Stimulated activated CD4-positive, alpha-beta T cell treated with anti-CD3 and anti-CD28 coated beads, Interleukin-2, amount 100 ng/mL, for 4 hours (primary cell): ENCODE results near the gene CACNA2D1.
"Not testable (repeated sequence)": the region's sequence is repeated elsewhere in the genome, so short reads cannot be mapped to it uniquely, and the experiment has no call there.

Experiments
- DNase-seq: peaks from one replicate; pipeline ENCODE4 v3.0.0-alpha.2; 2020; ENCODE audit warnings: low read depth

The CACNA2D1 gene

GRCh38 chr7:82393076-82393839, 50.3 kb downstream of the CACNA2D1 start:
- DNase-seq, result no peak

GRCh38 chr7:82390936-82391335, 52.6 kb downstream of the CACNA2D1 start:
- DNase-seq, result no peak

- DNase-seq, result no peak
Measured at GRCh38 chr7:82389876-82390275, 53.7 kb downstream of the CACNA2D1 start.

GRCh38 chr7:82388138-82388537, 55.4 kb downstream of the CACNA2D1 start:
- no peak for DNase-seq

GRCh38 chr7:82386571-82386970, 57.0 kb downstream of the CACNA2D1 start:
- DNase-seq, result not testable (repeated sequence)

- no peak for DNase-seq
Measured at GRCh38 chr7:82384779-82385178, 58.8 kb downstream of the CACNA2D1 start.

GRCh38 chr7:82384051-82384464, 59.5 kb downstream of the CACNA2D1 start:
- no peak for DNase-seq

- DNase-seq, result no peak
Measured at GRCh38 chr7:82382276-82382675, 61.3 kb downstream of the CACNA2D1 start.

GRCh38 chr7:82376739-82377138, 66.8 kb downstream of the CACNA2D1 start:
- no peak for DNase-seq

GRCh38 chr7:82375713-82376112, 67.9 kb downstream of the CACNA2D1 start:
- no peak for DNase-seq

GRCh38 chr7:82375129-82375528, 68.4 kb downstream of the CACNA2D1 start:
- no peak for DNase-seq

- no peak for DNase-seq
Measured at GRCh38 chr7:82373926-82374635, 69.5 kb downstream of the CACNA2D1 start.

- DNase-seq, result no peak
Measured at GRCh38 chr7:82364671-82365070, 78.9 kb downstream of the CACNA2D1 start.

- no peak for DNase-seq
Measured at GRCh38 chr7:82364048-82364447, 79.5 kb downstream of the CACNA2D1 start.

- DNase-seq, result no peak
Measured at GRCh38 chr7:82362129-82362706, 81.4 kb downstream of the CACNA2D1 start.

GRCh38 chr7:82360591-82361368, 82.8 kb downstream of the CACNA2D1 start:
- no peak for DNase-seq

GRCh38 chr7:82359426-82359825, 84.2 kb downstream of the CACNA2D1 start:
- DNase-seq, result no peak

GRCh38 chr7:82358923-82359322, 84.7 kb downstream of the CACNA2D1 start:
- no peak for DNase-seq

- no peak for DNase-seq
Measured at GRCh38 chr7:82358009-82358578, 85.5 kb downstream of the CACNA2D1 start.

- no peak for DNase-seq
Measured at GRCh38 chr7:82348251-82348650, 95.3 kb downstream of the CACNA2D1 start.

- DNase-seq, result no peak
Measured at GRCh38 chr7:82347808-82348207, 95.8 kb downstream of the CACNA2D1 start.

- DNase-seq, result no peak
Measured at GRCh38 chr7:82345886-82346285, 97.7 kb downstream of the CACNA2D1 start.
